Thyroid gland (tissue), 4 donors: ENCODE results near the gene RUFY3.
"Not testable (repeated sequence)": the region's sequence is repeated elsewhere in the genome, so short reads cannot be mapped to it uniquely, and the experiment has no call there.

ENCODE experiments used
- POLR2A ChIP-seq, 2 donors: fragments of 450-650 bp; IDR thresholded peaks; one replicate each; pipeline ENCODE4 v1.6.1; 2017; ENCODE audit warnings: antibody characterized with exemption in 2 of 2, mild to moderate bottlenecking in 2 of 2, moderate library complexity in 1 of 2
- TF ChIP-seq, protein P1 (sequence below), 6 experiments: fragments of 200-600 bp in 3 of 6; fragments of 450-650 bp in 3 of 6; sonication (generic) in 3 of 6; IDR thresholded peaks; one replicate each; pipeline ENCODE4 v1.5.1; 2016 to 2019; ENCODE audit warnings: antibody characterized with exemption in 6 of 6, mild to moderate bottlenecking in 2 of 6, inconsistent platforms in 1 of 6, moderate library complexity in 1 of 6

DNA sequence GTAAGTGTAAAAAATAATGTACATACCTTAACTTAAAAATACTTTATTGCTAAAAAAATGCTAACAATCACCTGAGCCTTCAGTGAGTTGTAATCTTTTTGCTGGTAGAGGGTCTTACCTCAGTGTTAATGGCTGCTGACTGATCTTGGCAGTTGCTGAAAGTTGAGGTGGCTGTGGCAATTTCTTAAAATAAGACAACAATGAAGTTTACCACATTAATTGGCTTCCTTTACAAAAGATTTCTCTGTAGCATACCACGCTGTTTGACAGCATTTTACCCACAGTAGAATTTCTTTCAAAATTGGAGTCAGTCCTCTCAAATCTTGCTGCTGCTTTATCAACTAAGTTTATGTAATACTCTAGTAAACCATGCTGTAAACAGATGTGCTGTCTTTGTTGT, 47.6 kb downstream of the RUFY3 start:
- TF ChIP-seq, protein P1, sequence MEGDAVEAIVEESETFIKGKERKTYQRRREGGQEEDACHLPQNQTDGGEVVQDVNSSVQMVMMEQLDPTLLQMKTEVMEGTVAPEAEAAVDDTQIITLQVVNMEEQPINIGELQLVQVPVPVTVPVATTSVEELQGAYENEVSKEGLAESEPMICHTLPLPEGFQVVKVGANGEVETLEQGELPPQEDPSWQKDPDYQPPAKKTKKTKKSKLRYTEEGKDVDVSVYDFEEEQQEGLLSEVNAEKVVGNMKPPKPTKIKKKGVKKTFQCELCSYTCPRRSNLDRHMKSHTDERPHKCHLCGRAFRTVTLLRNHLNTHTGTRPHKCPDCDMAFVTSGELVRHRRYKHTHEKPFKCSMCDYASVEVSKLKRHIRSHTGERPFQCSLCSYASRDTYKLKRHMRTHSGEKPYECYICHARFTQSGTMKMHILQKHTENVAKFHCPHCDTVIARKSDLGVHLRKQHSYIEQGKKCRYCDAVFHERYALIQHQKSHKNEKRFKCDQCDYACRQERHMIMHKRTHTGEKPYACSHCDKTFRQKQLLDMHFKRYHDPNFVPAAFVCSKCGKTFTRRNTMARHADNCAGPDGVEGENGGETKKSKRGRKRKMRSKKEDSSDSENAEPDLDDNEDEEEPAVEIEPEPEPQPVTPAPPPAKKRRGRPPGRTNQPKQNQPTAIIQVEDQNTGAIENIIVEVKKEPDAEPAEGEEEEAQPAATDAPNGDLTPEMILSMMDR (IDR thresholded peaks at IDR 0.05): not testable (repeated sequence)
- TF ChIP-seq POLR2A (IDR thresholded peaks at IDR 0.05): not testable (repeated sequence)
